SK-N-SH (cell line): ENCODE data around the gene CXorf65. TPM values are rescaled to one million over a fixed set of nuclear protein-coding genes. Genes with fewer than 3 reads are reported as not detected.

Experiments
- CTCF ChIA-PET: fragments of 300-600, 350-600 bp; formaldehyde crosslinking; extraction: SDS; loops from one replicate; lab custom pipeline; 2021; lab: Yijun Ruan, JAX
- POLR2A ChIA-PET: fragments of 350-600 bp; sonication (Branson Sonifier 250); formaldehyde crosslinking; extraction: SDS; loops from one replicate; lab custom pipeline; 2020; ENCODE audit warnings: antibody characterized with exemption, inconsistent platforms; lab: Yijun Ruan, JAX
- DNase-seq: peaks from one replicate; pipeline ENCODE4 v3.0.0; 2012
- H2AFZ ChIP-seq: fragments of 200-600 bp; sonication (generic); 2 replicates; pipeline ENCODE4 v1.8.1; 2016; ENCODE audit warnings: antibody characterized with exemption, mild to moderate bottlenecking, low read depth
- H3F3A ChIP-seq: fragments of 200-600 bp; sonication (generic); replicated peaks from 2 replicates; pipeline ENCODE3; 2016; ENCODE audit warnings: antibody characterized with exemption, mild to moderate bottlenecking; ENCODE audit not compliant: insufficient read depth
- H3K27ac ChIP-seq, 2 experiments: fragments of 200-500 bp in 1 of 2; fragments of 200-600 bp in 1 of 2; sonication (Bioruptor generic) in 1 of 2; sonication (generic), shearing (Covaris generic) in 1 of 2; 2 replicates each; pipeline versions ENCODE4 v1.5.1 to v1.6.1; 2014 to 2016; ENCODE audit warnings: low read depth in 2 of 2, inconsistent platforms in 1 of 2, low read length in 1 of 2, mild to moderate bottlenecking in 1 of 2, mixed read lengths in 1 of 2
- H3K27me3 ChIP-seq: fragments of 200-600 bp; sonication (generic), shearing (Covaris generic); 2 replicates; pipeline ENCODE4 v1.6.1; 2016; ENCODE audit warnings: mixed run types; ENCODE audit not compliant: insufficient read depth
- H3K36me3 ChIP-seq, 2 experiments: fragments of 200-500 bp in 1 of 2; fragments of 200-600 bp in 1 of 2; sonication (Bioruptor generic) in 1 of 2; sonication (generic) in 1 of 2; replicated peaks in 1 of 2; 2 replicates each; pipeline versions ENCODE3 to v1.5.1; 2014 to 2016; ENCODE audit warnings: low read length in 1 of 2, mild to moderate bottlenecking in 1 of 2; ENCODE audit not compliant: insufficient read depth in 2 of 2, control insufficient read depth in 1 of 2
- H3K4me1 ChIP-seq, 2 experiments: fragments of 200-500 bp in 1 of 2; fragments of 200-600 bp in 1 of 2; sonication (Bioruptor generic) in 1 of 2; sonication (generic), shearing (Covaris generic) in 1 of 2; 2 replicates each; pipeline versions ENCODE4 v1.5.1 to v1.6.1; 2014 to 2016; ENCODE audit warnings: low read depth in 1 of 2, low read length in 1 of 2, mixed run types in 1 of 2; ENCODE audit not compliant: insufficient read depth in 2 of 2, control insufficient read depth in 1 of 2
- H3K4me2 ChIP-seq: fragments of 200-600 bp; sonication (generic), shearing (Covaris generic); 2 replicates; pipeline ENCODE4 v1.6.1; 2017; ENCODE audit warnings: mixed run types
- H3K4me3 ChIP-seq, 2 experiments: fragments of 200-500 bp in 1 of 2; fragments of 200-600 bp in 1 of 2; sonication (Bioruptor generic) in 1 of 2; sonication (generic), shearing (Covaris generic) in 1 of 2; 2 replicates each; pipeline versions ENCODE4 v1.5.1 to v1.8.1; 2014 to 2016; ENCODE audit warnings: low read depth in 2 of 2, inconsistent platforms in 1 of 2, low read length in 1 of 2, mild to moderate bottlenecking in 1 of 2, mixed read lengths in 1 of 2, moderate library complexity in 1 of 2
- H3K79me2 ChIP-seq: fragments of 200-600 bp; sonication (generic); 2 replicates; pipeline ENCODE4 v1.8.1; 2017; ENCODE audit warnings: mild to moderate bottlenecking; ENCODE audit not compliant: insufficient read depth
- H3K9ac ChIP-seq: fragments of 200-600 bp; sonication (generic); 2 replicates; pipeline ENCODE4 v1.6.1; 2017; ENCODE audit warnings: mixed run types
- H3K9me2 ChIP-seq: fragments of 200-600 bp; sonication (generic); 2 replicates; pipeline ENCODE4 v1.6.1; 2017; ENCODE audit warnings: mixed run types
- H3K9me3 ChIP-seq: fragments of 200-600 bp; sonication (generic); 2 replicates; pipeline ENCODE4 v1.6.1; 2017; ENCODE audit warnings: mixed run types, mild to moderate bottlenecking, moderate library complexity
- H4K20me1 ChIP-seq: fragments of 200-600 bp; sonication (generic); 2 replicates; pipeline ENCODE4 v1.6.1; 2017; ENCODE audit warnings: mild to moderate bottlenecking, mixed run types; ENCODE audit not compliant: insufficient read depth
- EP300 ChIP-seq, 2 experiments: IDR thresholded peaks; 2 replicates each; pipeline versions ENCODE4 v1.4.0 to v1.6.1; 2012; ENCODE audit warnings: borderline replicate concordance in 1 of 2, low read depth in 1 of 2, low read length in 1 of 2
- GATA2 ChIP-seq: sonication (generic); formaldehyde crosslinking; IDR thresholded peaks from 2 replicates; pipeline ENCODE4 v1.5.0; 2020; ENCODE audit warnings: mild to moderate bottlenecking, missing genetic modification reagents
- MXI1 ChIP-seq: IDR thresholded peaks from 2 replicates; pipeline ENCODE4 v1.6.1; 2012; ENCODE audit warnings: mild to moderate bottlenecking, low read depth, low read length, improper control_type of control experiment
- NRF1 ChIP-seq: IDR thresholded peaks from 2 replicates; pipeline ENCODE4 v1.6.1; 2012; ENCODE audit warnings: low read depth, mild to moderate bottlenecking, low read length
- RCOR1 ChIP-seq: fragments of 150-350 bp; IDR thresholded peaks from 2 replicates; pipeline ENCODE4 v1.6.1; 2017; ENCODE audit warnings: antibody characterized with exemption, low read length
- WGBS: methylation state at CpG from one replicate; pipeline ENCODE4 v1.1.6; 2017; ENCODE audit warnings: low lambda C conversion rate; 5-methylcytosine and 5-hydroxymethylcytosine counted together
- polyA plus RNA-seq, 3 experiments: library from polyadenylated mRNA; depleted of rRNA; stranded (reverse); fragments of >200 nt; gene quantifications; 2 replicates each; pipeline ENCODE4 v1.2.3, GENCODE V29; 2012
- TF ChIP-seq, protein P1 (sequence below): IDR thresholded peaks from 2 replicates; pipeline ENCODE4 v1.4.0; 2012; ENCODE audit warnings: low read depth, borderline replicate concordance
- TF ChIP-seq, protein P2 (sequence below): IDR thresholded peaks from 2 replicates; pipeline ENCODE4 v1.6.1; 2012; ENCODE audit warnings: mild to moderate bottlenecking, low read depth, low read length, moderate library complexity
- TF ChIP-seq, protein P3 (sequence below): IDR thresholded peaks from 2 replicates; pipeline ENCODE4 v1.4.0; 2012; ENCODE audit warnings: low read depth, borderline replicate concordance

Gene CXorf65
- polyA plus RNA-seq, 1 of the 3 experiments (the other 2 are of a cell fraction): not detected

DNA sequence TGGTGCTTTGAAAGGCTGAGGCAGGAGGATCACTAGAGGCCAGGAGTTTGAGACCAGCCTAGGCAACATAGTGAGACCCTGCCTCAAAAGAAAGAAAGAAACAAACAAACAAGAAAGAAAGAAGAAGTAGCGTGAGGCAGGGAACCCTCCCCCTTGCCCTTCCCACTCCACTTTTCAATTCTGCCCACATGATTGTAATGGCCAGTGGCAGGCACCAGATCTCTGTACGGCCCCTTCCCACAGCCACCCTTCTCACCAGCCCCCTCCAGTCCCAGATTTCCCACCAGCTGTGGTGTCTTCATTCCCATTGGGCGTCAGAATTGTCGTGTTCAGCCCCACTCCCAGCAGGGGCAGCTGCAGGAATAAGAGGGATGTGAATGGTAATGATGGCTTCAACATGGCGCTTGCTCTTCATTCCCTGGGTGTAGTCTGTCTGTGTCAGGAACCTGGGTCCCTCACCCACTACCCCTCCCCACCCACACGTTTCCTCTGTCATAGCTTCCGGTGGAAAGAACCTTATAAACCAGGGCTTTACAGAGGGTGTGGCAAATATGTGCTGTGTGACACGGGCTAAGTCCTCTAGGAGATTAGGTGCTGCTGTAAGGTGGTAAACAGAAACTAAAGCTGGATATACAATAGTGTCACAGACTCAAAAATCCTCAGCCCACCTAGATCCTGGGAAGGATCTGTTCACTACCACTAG is 4.8 kb upstream of the CXorf65 start, which contains the start of gene IL2RG:
Gene IL2RG, minus strand, starts transcription at position 437 of the 703 bp plus-strand sequence. Its CDS starts 38 bp downstream, at position 399.
- Histone ChIP-seq H3K9me2 (no peaks in the 10 kb centered on the region), H3K9ac (no peak within 1 kb of the TSS), H3K36me3 (no peaks in the 10 kb centered on the region), H3F3A (no peaks in the 10 kb centered on the region), H3K9me3 (no peaks in the 10 kb centered on the region), H3K4me3 (no peak within 1 kb of the TSS), H3K27ac (no peak within 1 kb of the TSS), H3K4me1 (peaks cover 0 to 4% of the 10 kb centered on the region in 2 experiments; a peak in 1 of 4 replicates), H4K20me1 (no peaks in the 10 kb centered on the region), H3K27me3 (no peaks in the 10 kb centered on the region; the same call in 1 of the 2 replicates), H3K79me2 (no peaks in the 10 kb centered on the region), H2AFZ (0 out of 2 replicates have a peak within 1 kb of the TSS, but pooled peaks have one; percentile 35), H3K4me2 (no peak within 1 kb of the TSS)
- WGBS: 51% methylated on average over 8 of the region's 8 CpGs
- ChIA-PET CTCF (interaction anchor here (1.1 to 1.2 kb wide), 3 partner anchors 9 to 18 kb away, joined by 4 to 5 read pairs (median 4); no protein-coding TSS in a partner anchor), POLR2A (interaction anchor here (1.4 kb wide), 1 partner anchor 8 kb away, joined by 5 read pairs; no protein-coding TSS in a partner anchor)
- no peak for TF ChIP-seq EP300 (IDR thresholded peaks at IDR 0.05; ENCODE audit: borderline replicate concordance in 1 of 2, low read depth in 1 of 2, low read length in 1 of 2)
- no peak for TF ChIP-seq RCOR1
- TF ChIP-seq, protein P1, sequence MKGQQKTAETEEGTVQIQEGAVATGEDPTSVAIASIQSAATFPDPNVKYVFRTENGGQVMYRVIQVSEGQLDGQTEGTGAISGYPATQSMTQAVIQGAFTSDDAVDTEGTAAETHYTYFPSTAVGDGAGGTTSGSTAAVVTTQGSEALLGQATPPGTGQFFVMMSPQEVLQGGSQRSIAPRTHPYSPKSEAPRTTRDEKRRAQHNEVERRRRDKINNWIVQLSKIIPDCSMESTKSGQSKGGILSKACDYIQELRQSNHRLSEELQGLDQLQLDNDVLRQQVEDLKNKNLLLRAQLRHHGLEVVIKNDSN: no peak
- TF ChIP-seq, protein P2, sequence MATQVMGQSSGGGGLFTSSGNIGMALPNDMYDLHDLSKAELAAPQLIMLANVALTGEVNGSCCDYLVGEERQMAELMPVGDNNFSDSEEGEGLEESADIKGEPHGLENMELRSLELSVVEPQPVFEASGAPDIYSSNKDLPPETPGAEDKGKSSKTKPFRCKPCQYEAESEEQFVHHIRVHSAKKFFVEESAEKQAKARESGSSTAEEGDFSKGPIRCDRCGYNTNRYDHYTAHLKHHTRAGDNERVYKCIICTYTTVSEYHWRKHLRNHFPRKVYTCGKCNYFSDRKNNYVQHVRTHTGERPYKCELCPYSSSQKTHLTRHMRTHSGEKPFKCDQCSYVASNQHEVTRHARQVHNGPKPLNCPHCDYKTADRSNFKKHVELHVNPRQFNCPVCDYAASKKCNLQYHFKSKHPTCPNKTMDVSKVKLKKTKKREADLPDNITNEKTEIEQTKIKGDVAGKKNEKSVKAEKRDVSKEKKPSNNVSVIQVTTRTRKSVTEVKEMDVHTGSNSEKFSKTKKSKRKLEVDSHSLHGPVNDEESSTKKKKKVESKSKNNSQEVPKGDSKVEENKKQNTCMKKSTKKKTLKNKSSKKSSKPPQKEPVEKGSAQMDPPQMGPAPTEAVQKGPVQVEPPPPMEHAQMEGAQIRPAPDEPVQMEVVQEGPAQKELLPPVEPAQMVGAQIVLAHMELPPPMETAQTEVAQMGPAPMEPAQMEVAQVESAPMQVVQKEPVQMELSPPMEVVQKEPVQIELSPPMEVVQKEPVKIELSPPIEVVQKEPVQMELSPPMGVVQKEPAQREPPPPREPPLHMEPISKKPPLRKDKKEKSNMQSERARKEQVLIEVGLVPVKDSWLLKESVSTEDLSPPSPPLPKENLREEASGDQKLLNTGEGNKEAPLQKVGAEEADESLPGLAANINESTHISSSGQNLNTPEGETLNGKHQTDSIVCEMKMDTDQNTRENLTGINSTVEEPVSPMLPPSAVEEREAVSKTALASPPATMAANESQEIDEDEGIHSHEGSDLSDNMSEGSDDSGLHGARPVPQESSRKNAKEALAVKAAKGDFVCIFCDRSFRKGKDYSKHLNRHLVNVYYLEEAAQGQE: no peak
- TF ChIP-seq, protein P3, sequence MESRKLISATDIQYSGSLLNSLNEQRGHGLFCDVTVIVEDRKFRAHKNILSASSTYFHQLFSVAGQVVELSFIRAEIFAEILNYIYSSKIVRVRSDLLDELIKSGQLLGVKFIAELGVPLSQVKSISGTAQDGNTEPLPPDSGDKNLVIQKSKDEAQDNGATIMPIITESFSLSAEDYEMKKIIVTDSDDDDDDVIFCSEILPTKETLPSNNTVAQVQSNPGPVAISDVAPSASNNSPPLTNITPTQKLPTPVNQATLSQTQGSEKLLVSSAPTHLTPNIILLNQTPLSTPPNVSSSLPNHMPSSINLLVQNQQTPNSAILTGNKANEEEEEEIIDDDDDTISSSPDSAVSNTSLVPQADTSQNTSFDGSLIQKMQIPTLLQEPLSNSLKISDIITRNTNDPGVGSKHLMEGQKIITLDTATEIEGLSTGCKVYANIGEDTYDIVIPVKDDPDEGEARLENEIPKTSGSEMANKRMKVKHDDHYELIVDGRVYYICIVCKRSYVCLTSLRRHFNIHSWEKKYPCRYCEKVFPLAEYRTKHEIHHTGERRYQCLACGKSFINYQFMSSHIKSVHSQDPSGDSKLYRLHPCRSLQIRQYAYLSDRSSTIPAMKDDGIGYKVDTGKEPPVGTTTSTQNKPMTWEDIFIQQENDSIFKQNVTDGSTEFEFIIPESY: no peak
- no peak for TF ChIP-seq NRF1
- TF ChIP-seq GATA2 (CRISPR knock-in tag): no peak
- no peak for TF ChIP-seq MXI1
- DNase-seq: no peak
